ENCODE data around the gene LYG2. TPM values are rescaled to one million over a fixed set of nuclear protein-coding genes. Genes with fewer than 3 reads are reported as not detected.
"Not testable (repeated sequence)": the region's sequence is repeated elsewhere in the genome, so short reads cannot be mapped to it uniquely, and the experiment has no call there.

Gene LYG2
- total RNA-seq, 1 donor from 2014 or later: not detected

DNA sequence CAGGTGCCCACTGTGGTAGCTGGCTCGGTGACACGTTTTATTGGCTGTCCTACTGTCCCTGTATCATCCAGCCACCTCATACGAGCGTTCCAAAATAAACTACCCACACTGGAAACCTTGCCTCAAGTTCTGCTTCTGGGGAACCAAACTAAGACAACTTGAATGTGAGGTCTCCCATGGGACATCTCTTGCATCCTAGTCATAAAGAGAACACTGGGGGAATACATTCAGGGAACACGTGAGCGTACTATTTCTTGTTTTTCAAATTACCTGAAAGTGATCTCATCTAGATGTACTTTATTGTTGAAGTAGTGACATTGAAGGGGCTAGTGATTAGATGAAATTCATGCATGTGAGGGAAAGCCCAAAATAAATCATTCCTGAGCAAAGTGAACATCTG is 15.0 kb downstream of the LYG2 start:
- Mint-ChIP-seq H3K4me3 (ENCODE audit: unreplicated experiment) (no peak overlapping the region), H3K27ac (ENCODE audit: unreplicated experiment) (no peak overlapping the region), H3K36me3 (ENCODE audit: unreplicated experiment) (no peaks in the 10 kb centered on the region), H3K4me1 (ENCODE audit: unreplicated experiment) (no peaks in the 10 kb centered on the region), H3K27me3 (ENCODE audit: unreplicated experiment) (no peaks in the 10 kb centered on the region), H3K9me3 (ENCODE audit: unreplicated experiment) (no peaks in the 10 kb centered on the region)
- DNase-seq (ENCODE audit: extremely low spot score, unreplicated experiment): no peak
- TF ChIP-seq, protein P1, sequence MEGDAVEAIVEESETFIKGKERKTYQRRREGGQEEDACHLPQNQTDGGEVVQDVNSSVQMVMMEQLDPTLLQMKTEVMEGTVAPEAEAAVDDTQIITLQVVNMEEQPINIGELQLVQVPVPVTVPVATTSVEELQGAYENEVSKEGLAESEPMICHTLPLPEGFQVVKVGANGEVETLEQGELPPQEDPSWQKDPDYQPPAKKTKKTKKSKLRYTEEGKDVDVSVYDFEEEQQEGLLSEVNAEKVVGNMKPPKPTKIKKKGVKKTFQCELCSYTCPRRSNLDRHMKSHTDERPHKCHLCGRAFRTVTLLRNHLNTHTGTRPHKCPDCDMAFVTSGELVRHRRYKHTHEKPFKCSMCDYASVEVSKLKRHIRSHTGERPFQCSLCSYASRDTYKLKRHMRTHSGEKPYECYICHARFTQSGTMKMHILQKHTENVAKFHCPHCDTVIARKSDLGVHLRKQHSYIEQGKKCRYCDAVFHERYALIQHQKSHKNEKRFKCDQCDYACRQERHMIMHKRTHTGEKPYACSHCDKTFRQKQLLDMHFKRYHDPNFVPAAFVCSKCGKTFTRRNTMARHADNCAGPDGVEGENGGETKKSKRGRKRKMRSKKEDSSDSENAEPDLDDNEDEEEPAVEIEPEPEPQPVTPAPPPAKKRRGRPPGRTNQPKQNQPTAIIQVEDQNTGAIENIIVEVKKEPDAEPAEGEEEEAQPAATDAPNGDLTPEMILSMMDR (IDR thresholded peaks at IDR 0.05): no peak

DNA sequence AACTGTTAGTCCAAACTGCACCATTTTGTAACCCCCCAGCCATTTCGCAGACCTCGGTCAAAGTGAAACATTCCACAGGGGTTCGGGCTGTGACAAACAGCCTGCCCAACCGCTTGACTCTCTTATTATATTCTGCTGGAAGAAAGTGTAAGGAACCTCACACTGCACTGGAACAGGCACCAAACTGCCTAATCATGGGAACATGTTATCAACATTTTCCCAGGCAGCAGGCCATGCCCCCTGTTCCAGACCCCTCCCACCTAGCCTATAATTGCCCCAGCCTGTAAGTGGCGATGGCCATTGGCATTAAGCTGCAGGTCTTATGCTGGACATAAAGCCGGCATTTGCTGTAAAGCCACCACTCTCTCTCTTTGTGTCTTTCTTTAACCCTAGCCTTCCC is 16.9 kb downstream of the LYG2 start:
- TF ChIP-seq, protein P1 (IDR thresholded peaks at IDR 0.05): no peak
- no peak overlapping the region for H3K27ac Mint-ChIP-seq (ENCODE audit: unreplicated experiment)
- H3K9me3 Mint-ChIP-seq (ENCODE audit: unreplicated experiment): peaks cover 3% of the 10 kb centered on the region

DNA sequence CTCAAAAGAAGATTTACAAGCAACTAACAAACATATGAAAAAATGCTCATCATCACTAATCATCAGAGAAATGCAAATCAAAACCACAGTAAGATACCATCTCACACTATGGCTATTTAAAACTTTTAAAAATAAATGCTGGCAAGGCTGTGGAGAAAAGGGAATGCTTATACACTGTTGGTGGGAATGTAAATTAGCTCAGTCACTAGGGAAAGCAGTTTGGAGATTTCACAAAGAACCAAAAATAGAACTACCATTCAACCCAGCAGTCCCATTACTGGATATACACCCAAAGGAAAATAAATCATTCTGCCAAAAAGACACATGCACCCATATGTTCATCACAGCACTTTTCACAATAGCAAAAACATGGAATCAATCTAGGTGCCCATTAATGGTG is 22.3 kb downstream of the LYG2 start:
- H3K9me3 Mint-ChIP-seq (ENCODE audit: unreplicated experiment): peaks cover 41% of the 10 kb centered on the region
- not testable (repeated sequence) for H3K4me3 Mint-ChIP-seq (ENCODE audit: unreplicated experiment); H3K27ac Mint-ChIP-seq (ENCODE audit: unreplicated experiment); H3K4me1 Mint-ChIP-seq (ENCODE audit: unreplicated experiment); DNase-seq (ENCODE audit: extremely low spot score, unreplicated experiment); H3K36me3 Mint-ChIP-seq (ENCODE audit: unreplicated experiment); H3K27me3 Mint-ChIP-seq (ENCODE audit: unreplicated experiment)

More for the DNA sequence above, 16.9 kb downstream of the LYG2 start:
- Mint-ChIP-seq H3K4me3 (ENCODE audit: unreplicated experiment) (no peak overlapping the region), H3K4me1 (ENCODE audit: unreplicated experiment) (no peaks in the 10 kb centered on the region), H3K27me3 (ENCODE audit: unreplicated experiment) (no peaks in the 10 kb centered on the region), H3K36me3 (ENCODE audit: unreplicated experiment) (no peaks in the 10 kb centered on the region)
- DNase-seq (ENCODE audit: extremely low spot score, unreplicated experiment): no peak

DNA sequence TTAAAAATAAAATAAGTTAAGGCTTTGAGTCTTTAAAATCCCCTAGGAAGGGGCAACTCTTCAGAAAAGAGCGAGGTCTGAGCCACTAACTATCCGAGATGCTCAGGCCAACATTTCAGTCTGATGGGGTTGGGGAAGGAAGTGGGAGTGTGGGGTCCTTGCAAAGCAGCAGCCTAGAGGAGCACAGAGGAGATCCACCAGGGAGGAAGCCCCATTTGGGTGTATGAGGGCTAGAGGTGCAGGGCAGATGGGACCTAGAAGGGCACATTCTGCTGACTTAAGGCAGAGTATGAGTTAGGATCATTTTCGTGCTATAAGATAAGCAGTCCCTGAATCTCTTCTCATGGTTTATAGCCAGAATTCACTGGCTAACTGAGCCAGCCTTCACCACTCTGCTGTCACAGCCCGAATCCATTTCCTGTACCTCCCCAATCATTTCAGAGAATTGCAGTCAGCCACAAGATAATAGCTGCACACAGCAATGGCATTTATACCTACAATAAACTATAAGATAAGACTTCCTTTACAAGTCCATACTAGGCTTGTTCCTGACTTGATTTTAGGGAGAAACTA is 37.5 kb downstream of the LYG2 start:
- no peaks in the 10 kb centered on the region for H3K9me3 Mint-ChIP-seq (ENCODE audit: unreplicated experiment)
- H3K27ac Mint-ChIP-seq (ENCODE audit: unreplicated experiment): no peak overlapping the region
- no peaks in the 10 kb centered on the region for H3K4me1 Mint-ChIP-seq (ENCODE audit: unreplicated experiment)
- H3K4me3 Mint-ChIP-seq (ENCODE audit: unreplicated experiment): no peak overlapping the region
- TF ChIP-seq, protein P1 (IDR thresholded peaks at IDR 0.05): no peak
- H3K36me3 Mint-ChIP-seq (ENCODE audit: unreplicated experiment): peaks cover 8% of the 10 kb centered on the region
- DNase-seq (ENCODE audit: extremely low spot score, unreplicated experiment): no peak
- H3K27me3 Mint-ChIP-seq (ENCODE audit: unreplicated experiment): no peaks in the 10 kb centered on the region

DNA sequence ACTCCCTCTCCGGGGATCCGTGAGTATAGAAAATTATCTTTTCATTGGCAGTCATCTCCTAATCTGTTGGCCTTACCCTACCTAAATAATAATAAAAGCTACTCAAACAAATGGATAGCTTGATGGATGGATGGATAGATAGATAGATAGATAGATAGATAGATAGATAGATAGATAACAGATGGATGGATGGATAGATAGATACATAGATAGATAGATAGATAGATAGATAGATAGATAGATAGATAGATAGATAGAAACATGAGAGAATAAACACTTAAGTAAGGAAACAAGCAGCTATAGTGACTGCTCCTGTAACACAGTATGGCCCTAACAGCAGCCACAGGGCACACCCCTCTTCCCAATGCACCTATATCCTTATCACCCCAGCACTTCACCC is 39.4 kb downstream of the LYG2 start:
- no peaks in the 10 kb centered on the region for H3K27me3 Mint-ChIP-seq (ENCODE audit: unreplicated experiment)
- TF ChIP-seq, protein P1 (IDR thresholded peaks at IDR 0.05): no peak
- no peaks in the 10 kb centered on the region for H3K9me3 Mint-ChIP-seq (ENCODE audit: unreplicated experiment)
- no peak overlapping the region for H3K4me3 Mint-ChIP-seq (ENCODE audit: unreplicated experiment)
- H3K36me3 Mint-ChIP-seq (ENCODE audit: unreplicated experiment): peaks cover 8% of the 10 kb centered on the region
- no peak overlapping the region for H3K27ac Mint-ChIP-seq (ENCODE audit: unreplicated experiment)
- DNase-seq (ENCODE audit: extremely low spot score, unreplicated experiment): no peak
- no peaks in the 10 kb centered on the region for H3K4me1 Mint-ChIP-seq (ENCODE audit: unreplicated experiment)

DNA sequence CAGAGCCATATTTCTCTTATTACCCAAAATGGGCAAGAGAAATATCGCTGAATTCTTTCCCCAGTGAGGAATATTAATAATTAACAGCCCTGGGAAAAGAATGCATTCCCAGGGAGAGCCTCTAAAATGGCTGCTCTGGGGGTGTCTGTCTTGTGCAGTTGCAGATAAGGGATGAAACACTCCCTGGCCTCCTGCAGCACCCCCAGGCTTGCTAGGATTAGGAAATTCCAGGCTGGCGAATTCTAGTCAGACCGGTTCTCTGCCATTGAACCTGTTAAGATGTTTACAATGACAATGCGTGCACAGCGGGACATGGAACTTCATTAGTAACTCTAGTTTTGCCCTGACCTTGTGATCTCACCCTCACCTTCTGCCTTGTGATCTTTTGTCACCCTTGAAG is 50.0 kb downstream of the LYG2 start:
- Mint-ChIP-seq H3K9me3 (ENCODE audit: unreplicated experiment) (peaks cover 24% of the 10 kb centered on the region), H3K27me3 (ENCODE audit: unreplicated experiment) (no peaks in the 10 kb centered on the region), H3K36me3 (ENCODE audit: unreplicated experiment) (peaks cover 29% of the 10 kb centered on the region), H3K4me1 (ENCODE audit: unreplicated experiment) (no peaks in the 10 kb centered on the region), H3K4me3 (ENCODE audit: unreplicated experiment) (no peak overlapping the region), H3K27ac (ENCODE audit: unreplicated experiment) (no peak overlapping the region)
- TF ChIP-seq, protein P1 (IDR thresholded peaks at IDR 0.05): no peak
- DNase-seq (ENCODE audit: extremely low spot score, unreplicated experiment): no peak

Data from osteocyte (in vitro differentiated cells).